Karpas-422 (cell line): ENCODE measurements around the gene TVP23B. TPM values are rescaled to one million over a fixed set of nuclear protein-coding genes. Genes with fewer than 3 reads are reported as not detected.
"Not testable (repeated sequence)": the region's sequence is repeated elsewhere in the genome, so short reads cannot be mapped to it uniquely, and the experiment has no call there.

Experiments used
- DNase-seq: peaks from one replicate; pipeline ENCODE4 v3.0.0-alpha.2; 2015
- H2AFZ ChIP-seq: fragments of 200-600 bp; sonication (generic); 2 replicates; pipeline ENCODE4 v1.6.1; 2014; ENCODE audit warnings: antibody characterized with exemption, low read length, mixed read lengths
- H3K27ac ChIP-seq: fragments of 200-600 bp; sonication (generic); 2 replicates; pipeline ENCODE4 v1.5.1; 2014; ENCODE audit warnings: mild to moderate bottlenecking, low read length, moderate library complexity
- H3K27me3 ChIP-seq: fragments of 200-600 bp; sonication (generic); 2 replicates; pipeline ENCODE4 v1.6.1; 2014; ENCODE audit warnings: low read length, mixed read lengths
- H3K36me3 ChIP-seq: fragments of 200-600 bp; sonication (generic); 2 replicates; pipeline ENCODE4 v1.6.1; 2014; ENCODE audit warnings: low read length, mixed read lengths; ENCODE audit not compliant: insufficient read depth
- H3K4me1 ChIP-seq: fragments of 200-600 bp; sonication (generic); 2 replicates; pipeline ENCODE4 v1.6.1; 2014; ENCODE audit warnings: mild to moderate bottlenecking, low read length, mixed read lengths
- H3K4me2 ChIP-seq: fragments of 200-600 bp; sonication (generic); 2 replicates; pipeline ENCODE4 v1.6.1; 2014; ENCODE audit warnings: low read length, low read depth, mild to moderate bottlenecking; ENCODE audit not compliant: poor library complexity, severe bottlenecking
- H3K4me3 ChIP-seq: fragments of 200-600 bp; sonication (generic); 2 replicates; pipeline ENCODE4 v1.5.1; 2014; ENCODE audit warnings: mild to moderate bottlenecking, antibody characterized with exemption, low read length, mixed read lengths
- H3K79me2 ChIP-seq: fragments of 200-600 bp; sonication (generic); 2 replicates; pipeline ENCODE4 v1.6.1; 2014; ENCODE audit warnings: mild to moderate bottlenecking, low read length, mixed read lengths
- H3K9ac ChIP-seq: fragments of 200-600 bp; sonication (generic); 2 replicates; pipeline ENCODE4 v1.6.0; 2014; ENCODE audit warnings: low read length
- H3K9me2 ChIP-seq: fragments of 200-600 bp; sonication (generic), shearing (Covaris generic); replicated peaks from 2 replicates; pipeline ENCODE4 v1.6.0; 2014; ENCODE audit warnings: mild to moderate bottlenecking, low read length, moderate library complexity; ENCODE audit not compliant: insufficient read depth
- H3K9me3 ChIP-seq: fragments of 300-700, 200-600 bp; sonication (generic); 2 replicates; pipeline ENCODE4 v1.6.1; 2014; ENCODE audit warnings: low read length, mixed read lengths
- H4K20me1 ChIP-seq: fragments of 200-600 bp; sonication (generic); 2 replicates; pipeline ENCODE4 v1.6.1; 2014; ENCODE audit warnings: mild to moderate bottlenecking, antibody characterized with exemption, low read length, low read depth; ENCODE audit not compliant: insufficient read depth
- total RNA-seq: library from RNA; depleted of rRNA; stranded (reverse); fragments of >200 nt; shearing (Covaris generic); gene quantifications from 2 replicates; pipeline ENCODE4 v1.2.3, GENCODE V29; 2014; ENCODE audit warnings: low replicate concordance

Gene TVP23B
- total RNA-seq, 1 experiment from 2014 or later, result 26.8 TPM

GRCh38 chr17:18771066-18771465, 9.9 kb upstream of the TVP23B start:
- not testable (repeated sequence) for H3K9me2 ChIP-seq, H2AFZ ChIP-seq, H3K4me2 ChIP-seq, DNase-seq, H3K4me3 ChIP-seq, H3K4me1 ChIP-seq, H3K27ac ChIP-seq, H3K27me3 ChIP-seq, H3K9me3 ChIP-seq, H3K79me2 ChIP-seq, H3K9ac ChIP-seq, H3K36me3 ChIP-seq, H4K20me1 ChIP-seq

- no peak overlapping the region for H3K4me3 ChIP-seq
- H3K79me2 ChIP-seq, result no peaks in the 10 kb centered on the region
- H3K9ac ChIP-seq, result no peak overlapping the region
- no peaks in the 10 kb centered on the region for H3K4me1 ChIP-seq
- no peaks in the 10 kb centered on the region for H3K36me3 ChIP-seq
- H3K9me2 ChIP-seq, result no peaks in the 10 kb centered on the region
- no peak for DNase-seq
- no peak overlapping the region for H3K27ac ChIP-seq
- no peak overlapping the region for H3K4me2 ChIP-seq
- H3K9me3 ChIP-seq, result no peaks in the 10 kb centered on the region
- no peak overlapping the region for H2AFZ ChIP-seq
- H3K27me3 ChIP-seq, result no peaks in the 10 kb centered on the region
- H4K20me1 ChIP-seq, result no peaks in the 10 kb centered on the region
Measured at GRCh38 chr17:18772471-18772870, 8.5 kb upstream of the TVP23B start.

GRCh38 chr17:18781805-18782204, 822 bp downstream of the TVP23B start:
- not testable (repeated sequence) for H3K27ac ChIP-seq, H4K20me1 ChIP-seq, H3K27me3 ChIP-seq, DNase-seq, H2AFZ ChIP-seq, H3K36me3 ChIP-seq, H3K4me1 ChIP-seq, H3K9me2 ChIP-seq, H3K9me3 ChIP-seq
- Histone ChIP-seq H3K4me2 (peak overlapping the region; percentile 44), H3K4me3 (peak overlapping the region; percentile 72), H3K9ac (peak overlapping the region; percentile 71), H3K79me2 (peaks cover 33% of the 10 kb centered on the region)

- H3K27me3 ChIP-seq, H3K9me3 ChIP-seq, H4K20me1 ChIP-seq, DNase-seq, H3K36me3 ChIP-seq, H2AFZ ChIP-seq, H3K4me2 ChIP-seq, H3K4me1 ChIP-seq, H3K27ac ChIP-seq, H3K9ac ChIP-seq, H3K9me2 ChIP-seq, H3K4me3 ChIP-seq: not testable (repeated sequence)
- H3K79me2 ChIP-seq, result peaks cover 33% of the 10 kb centered on the region
Measured at GRCh38 chr17:18785933-18786332, 5.0 kb downstream of the TVP23B start.

GRCh38 chr17:18786890-18787289, 5.9 kb downstream of the TVP23B start:
- not testable (repeated sequence) for H3K27me3 ChIP-seq, H3K4me2 ChIP-seq, DNase-seq, H2AFZ ChIP-seq, H3K27ac ChIP-seq, H3K4me3 ChIP-seq, H3K9me2 ChIP-seq, H3K9me3 ChIP-seq, H3K4me1 ChIP-seq, H3K36me3 ChIP-seq, H4K20me1 ChIP-seq, H3K9ac ChIP-seq
- H3K79me2 ChIP-seq, result peaks cover 28% of the 10 kb centered on the region

- H3K4me3 ChIP-seq, DNase-seq, H3K36me3 ChIP-seq, H3K4me2 ChIP-seq, H3K27me3 ChIP-seq, H2AFZ ChIP-seq, H3K79me2 ChIP-seq, H3K9me2 ChIP-seq, H3K9ac ChIP-seq, H3K9me3 ChIP-seq, H4K20me1 ChIP-seq, H3K4me1 ChIP-seq, H3K27ac ChIP-seq: not testable (repeated sequence)
Measured at GRCh38 chr17:18791402-18791801, 10.4 kb downstream of the TVP23B start.

- H3K4me1 ChIP-seq, H3K9me2 ChIP-seq, H3K4me2 ChIP-seq, H3K27ac ChIP-seq, H3K9me3 ChIP-seq, H4K20me1 ChIP-seq, H2AFZ ChIP-seq, H3K79me2 ChIP-seq, H3K4me3 ChIP-seq, H3K9ac ChIP-seq, DNase-seq, H3K27me3 ChIP-seq: not testable (repeated sequence)
- H3K36me3 ChIP-seq, result peaks cover 12% of the 10 kb centered on the region
Measured at GRCh38 chr17:18794841-18795240, 13.9 kb downstream of the TVP23B start.

GRCh38 chr17:18796887-18797286, 15.9 kb downstream of the TVP23B start:
- peaks cover 16% of the 10 kb centered on the region for H3K36me3 ChIP-seq
- H3K27me3 ChIP-seq, H3K9me2 ChIP-seq, H3K27ac ChIP-seq, H3K79me2 ChIP-seq, H3K9ac ChIP-seq, DNase-seq, H3K9me3 ChIP-seq, H4K20me1 ChIP-seq, H3K4me3 ChIP-seq, H3K4me1 ChIP-seq, H3K4me2 ChIP-seq, H2AFZ ChIP-seq: not testable (repeated sequence)
